ENCODE measurements around the gene MZB1.

Gene MZB1

GRCh38 chr5:139389701-139390638 lies at the start of gene MZB1:
TSS of gene MZB1 (minus strand) at chr5:139389913. CDS start at chr5:139389856, 57 bp downstream.
- H3K4me3 ChIP-seq (ENCODE audit: low read depth, low read length): no peak within 1 kb of the TSS
- no peak for TF ChIP-seq CTCF (IDR thresholded peaks at IDR 0.05; ENCODE audit: low read depth, low read length)

GRCh38 chr5:139439013-139439903 lies 49.5 kb upstream of the MZB1 start, which contains the start of gene DNAJC18:
TSS of gene DNAJC18 (minus strand) at chr5:139439525. CDS start at chr5:139439445, 80 bp downstream.
- peak within 1 kb of the TSS; percentile 83 for H3K4me3 ChIP-seq (ENCODE audit: low read depth, low read length)
- TF ChIP-seq CTCF (IDR thresholded peaks at IDR 0.05; ENCODE audit: low read depth, low read length): no peak

- H3K4me3 ChIP-seq (ENCODE audit: low read depth, low read length): peak overlapping the region; percentile 83
- no peak for TF ChIP-seq CTCF (IDR thresholded peaks at IDR 0.05; ENCODE audit: low read depth, low read length)
These were observed 48.9 kb upstream of the MZB1 start for GRCh38 chr5:139438707-139439012.

- no peak for TF ChIP-seq CTCF (IDR thresholded peaks at IDR 0.05; ENCODE audit: low read depth, low read length)
- no peak overlapping the region for H3K4me3 ChIP-seq (ENCODE audit: low read depth, low read length)
These were observed 46.0 kb upstream of the MZB1 start for GRCh38 chr5:139435676-139436075.

GRCh38 chr5:139431706-139432105 lies 42.0 kb upstream of the MZB1 start:
- no peak for TF ChIP-seq CTCF (IDR thresholded peaks at IDR 0.05; ENCODE audit: low read depth, low read length)
- H3K4me3 ChIP-seq (ENCODE audit: low read depth, low read length): no peak overlapping the region

GRCh38 chr5:139430015-139430414 lies 40.3 kb upstream of the MZB1 start:
- H3K4me3 ChIP-seq (ENCODE audit: low read depth, low read length): no peak overlapping the region
- no peak for TF ChIP-seq CTCF (IDR thresholded peaks at IDR 0.05; ENCODE audit: low read depth, low read length)

All from WI38 (cell line).